ENCODE measurements around the gene CACNB2.

Gene CACNB2

DNA sequence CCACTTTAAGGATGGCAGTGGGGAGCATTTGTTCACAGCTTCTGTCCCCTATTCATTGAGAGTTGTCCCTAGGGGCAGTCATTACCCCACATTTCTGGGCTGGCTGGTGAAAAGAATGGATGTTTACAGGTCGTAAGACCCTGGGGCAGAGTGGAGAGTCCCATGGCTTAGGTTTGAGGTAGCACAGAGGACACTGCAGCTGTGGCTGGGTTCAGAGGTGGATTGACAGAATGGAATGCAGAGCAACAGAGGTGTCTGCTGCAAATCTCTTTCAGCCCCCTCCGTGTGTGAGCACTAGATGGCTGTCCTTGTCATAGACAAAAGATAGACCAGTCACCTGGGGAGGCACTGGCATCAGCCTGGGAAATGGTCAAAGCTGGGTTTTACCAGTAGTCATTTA, 141.9 kb downstream of the CACNB2 start:
- DNase-seq (ENCODE audit: low read depth in 2 of 3, low spot score in 1 of 3): no peak

DNA sequence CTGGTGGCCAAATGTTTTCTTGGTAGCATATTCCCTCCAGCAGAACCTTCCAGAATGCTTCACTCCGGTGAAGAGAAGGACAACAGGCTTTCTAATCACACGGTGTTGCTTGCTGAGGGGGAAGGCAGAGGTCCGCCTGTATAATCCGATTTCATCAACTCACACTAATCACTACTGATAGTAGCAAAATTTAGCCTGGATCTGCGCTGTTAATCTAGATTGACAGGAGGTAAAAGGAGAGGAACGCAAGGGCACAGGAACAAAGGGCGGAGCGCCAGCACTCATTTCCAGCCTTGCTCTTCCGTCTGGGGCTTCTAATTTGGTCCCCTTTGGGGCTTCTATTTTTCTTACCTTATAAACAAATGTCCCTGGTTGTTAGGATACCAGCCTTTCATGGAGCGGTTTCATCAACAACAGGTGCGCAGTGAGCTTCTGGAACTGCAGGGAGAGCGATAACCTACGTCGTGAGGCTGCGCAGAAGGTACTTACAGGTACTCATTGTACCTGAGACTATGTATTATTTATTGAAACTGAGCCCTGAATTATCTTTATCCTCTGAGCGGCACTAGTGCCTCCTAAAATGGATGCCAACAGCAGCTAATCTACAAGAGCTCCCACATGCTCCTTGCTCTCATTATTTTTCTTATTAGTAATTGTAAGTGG, 150.6 kb downstream of the CACNB2 start:
- no peak for DNase-seq (ENCODE audit: low read depth in 2 of 3, low spot score in 1 of 3)

DNA sequence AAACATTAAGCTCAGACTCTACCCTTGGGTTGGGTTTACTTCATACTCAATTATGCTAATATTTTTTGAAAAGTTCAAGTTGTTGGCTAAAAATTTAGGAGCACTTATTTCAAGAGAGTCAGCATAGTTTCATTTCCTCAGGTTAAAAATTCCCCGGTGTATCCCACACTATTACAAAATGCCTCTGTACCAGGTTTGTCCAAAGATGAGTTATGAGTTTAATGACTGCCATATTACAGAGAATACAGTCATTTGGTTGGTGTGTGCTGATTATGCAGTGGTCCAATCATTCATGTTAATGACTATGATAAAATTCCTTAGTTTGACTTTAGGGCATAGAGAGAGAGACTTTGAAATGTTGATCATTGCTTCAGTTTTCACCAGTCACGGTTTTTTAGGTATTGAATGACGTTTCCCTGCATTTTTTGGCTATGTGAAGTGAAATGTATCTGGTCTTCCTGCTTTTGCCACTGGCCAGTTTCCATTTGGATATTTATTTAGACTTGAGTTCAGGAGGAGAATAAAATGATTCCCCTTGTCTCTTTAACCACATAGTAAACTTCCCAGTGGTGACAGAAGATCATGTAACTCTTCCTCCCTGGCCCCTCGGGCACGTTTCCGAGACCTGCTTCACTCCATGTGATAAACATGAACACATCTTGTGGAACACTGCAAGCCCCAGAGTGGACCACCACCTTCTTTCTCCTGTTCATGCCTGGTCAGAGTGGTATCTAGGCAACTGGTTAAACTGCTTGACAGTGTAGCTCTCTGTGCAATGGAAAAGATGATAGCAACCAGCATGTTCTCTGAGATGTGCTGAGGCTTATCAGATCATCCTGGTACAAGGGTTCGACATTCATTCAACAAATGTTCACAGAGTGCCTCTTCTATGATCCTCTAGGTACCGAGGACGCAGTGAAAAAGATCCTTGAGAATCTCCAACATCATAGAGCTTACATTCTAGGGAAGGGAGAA, 153.6 kb downstream of the CACNB2 start:
- DNase-seq (ENCODE audit: low read depth in 2 of 3, low spot score in 1 of 3): no peak

DNA sequence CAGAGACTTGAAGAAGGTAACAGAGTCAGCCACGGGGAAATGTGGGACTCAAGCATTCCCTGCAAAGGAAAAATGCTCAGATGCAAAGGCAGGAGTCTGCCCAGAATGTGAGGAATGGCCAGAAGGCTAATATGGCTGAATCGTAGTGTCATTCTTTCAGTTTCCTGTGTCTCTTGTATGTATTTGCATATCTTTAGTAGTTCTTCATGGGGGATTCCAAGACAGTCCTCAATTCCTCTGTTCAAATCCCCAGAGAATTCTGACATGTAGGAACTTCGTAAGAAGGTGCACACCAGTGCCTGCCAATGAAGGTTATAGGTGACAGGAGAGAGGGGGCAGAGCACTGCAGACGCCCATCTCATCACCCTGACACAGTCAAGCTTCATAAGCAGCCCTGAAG, 154.4 kb downstream of the CACNB2 start:
- no peak for DNase-seq (ENCODE audit: low read depth in 2 of 3, low spot score in 1 of 3)

DNA sequence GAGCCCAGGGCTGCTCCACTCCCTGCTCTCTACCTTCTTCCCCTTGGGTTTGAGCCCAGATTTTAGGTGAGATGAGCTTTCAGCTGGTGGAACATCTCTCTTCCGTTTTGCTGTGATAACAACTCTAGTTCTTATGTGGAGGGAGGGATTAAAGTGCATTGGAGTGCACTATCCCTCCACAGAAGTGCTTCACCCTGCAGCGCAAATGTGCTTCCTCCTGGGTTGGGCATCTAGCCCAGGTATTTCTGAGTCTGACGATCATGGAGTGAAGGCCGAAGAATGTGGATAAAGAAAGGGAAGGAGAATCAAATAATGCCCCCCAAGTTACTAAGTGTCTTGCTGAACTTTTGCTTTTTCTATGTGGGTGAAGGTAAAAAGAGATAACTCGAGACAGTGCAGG, 157.4 kb downstream of the CACNB2 start:
- no peak for DNase-seq (ENCODE audit: low read depth in 2 of 3, low spot score in 1 of 3)

DNA sequence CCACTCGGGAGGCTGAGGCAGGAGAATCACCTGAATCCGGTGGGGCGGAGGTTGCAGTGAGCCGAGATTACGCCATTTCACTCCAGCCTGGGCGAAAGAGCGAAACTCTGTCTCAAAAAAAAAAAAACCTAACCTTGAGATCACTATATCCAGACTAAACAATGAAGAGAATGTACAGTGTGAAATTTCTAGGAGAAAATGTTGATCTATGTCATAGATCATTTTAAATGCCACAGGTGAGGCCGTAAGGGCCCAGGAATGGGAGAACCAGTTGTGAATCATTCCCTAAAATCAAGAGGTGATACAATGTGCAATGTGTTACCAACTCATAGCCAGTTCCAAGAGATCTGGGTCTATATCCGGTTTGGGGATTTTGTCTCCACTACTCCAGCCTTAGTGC, 158.0 kb downstream of the CACNB2 start:
- no peak for DNase-seq (ENCODE audit: low read depth in 2 of 3, low spot score in 1 of 3)

DNA sequence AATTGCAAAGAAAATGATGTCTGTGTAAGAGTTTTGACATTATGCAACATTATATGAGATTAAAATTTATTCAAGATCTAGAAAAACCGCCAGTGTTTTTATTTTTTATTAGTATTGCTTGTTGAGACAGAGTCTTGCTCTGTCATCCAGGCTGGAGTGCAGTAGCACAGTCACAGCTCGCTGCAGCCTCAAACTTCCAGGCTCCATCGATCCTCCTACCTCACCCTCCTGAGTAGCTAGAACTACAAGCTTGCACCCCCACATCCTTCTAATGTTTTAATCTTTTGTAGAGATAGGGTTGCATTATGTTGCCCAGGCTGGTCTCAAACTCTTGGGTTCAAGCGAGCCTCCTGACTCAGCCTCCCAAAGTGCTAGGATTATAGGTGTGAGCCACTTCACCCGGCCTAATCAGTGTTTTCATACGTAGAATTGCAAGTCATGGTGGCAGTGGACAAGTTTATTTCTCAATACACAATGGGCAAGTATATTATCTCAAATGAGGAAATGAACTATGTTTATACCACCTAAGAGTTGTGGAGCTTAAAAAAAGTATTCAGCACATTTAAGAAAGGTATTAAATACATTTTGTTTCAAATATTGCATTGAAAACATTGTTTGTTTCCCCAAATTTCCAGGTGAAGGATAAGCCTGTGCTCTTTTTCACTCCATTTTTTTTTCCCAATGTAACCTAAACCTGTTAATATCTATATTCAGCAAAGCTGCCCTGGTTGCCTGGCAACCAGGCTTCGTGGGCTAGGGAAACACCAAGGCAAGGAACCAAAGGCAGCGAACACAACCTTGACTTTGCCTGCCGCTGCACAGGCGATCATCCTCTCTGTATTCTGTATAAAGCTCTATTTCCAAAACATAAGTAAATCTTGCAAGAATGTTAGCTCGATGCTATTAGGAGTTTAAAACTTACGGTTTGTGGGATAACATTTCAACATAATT, 163.9 kb downstream of the CACNB2 start:
- DNase-seq (ENCODE audit: low read depth in 2 of 3, low spot score in 1 of 3): no peak

DNA sequence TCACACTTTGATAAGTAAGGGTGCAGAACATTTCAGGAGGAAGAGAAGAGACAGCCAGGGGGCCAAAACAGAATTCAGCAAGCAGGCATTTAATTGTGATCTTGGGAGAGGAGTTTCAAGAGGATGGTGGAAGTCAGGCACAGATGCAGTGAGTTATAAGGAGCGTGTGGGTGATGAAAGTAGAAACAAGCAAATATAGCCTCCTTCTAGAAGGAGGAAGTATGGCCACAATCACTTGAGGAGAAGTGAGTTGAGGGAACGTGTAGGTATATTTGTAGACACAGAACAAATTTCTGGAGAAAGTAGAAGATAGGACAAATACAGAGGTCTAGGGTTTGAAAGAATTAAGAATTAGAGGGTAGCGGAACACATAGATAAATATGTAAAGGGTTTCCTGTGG, 165.8 kb downstream of the CACNB2 start:
- no peak for DNase-seq (ENCODE audit: low read depth in 2 of 3, low spot score in 1 of 3)

DNA sequence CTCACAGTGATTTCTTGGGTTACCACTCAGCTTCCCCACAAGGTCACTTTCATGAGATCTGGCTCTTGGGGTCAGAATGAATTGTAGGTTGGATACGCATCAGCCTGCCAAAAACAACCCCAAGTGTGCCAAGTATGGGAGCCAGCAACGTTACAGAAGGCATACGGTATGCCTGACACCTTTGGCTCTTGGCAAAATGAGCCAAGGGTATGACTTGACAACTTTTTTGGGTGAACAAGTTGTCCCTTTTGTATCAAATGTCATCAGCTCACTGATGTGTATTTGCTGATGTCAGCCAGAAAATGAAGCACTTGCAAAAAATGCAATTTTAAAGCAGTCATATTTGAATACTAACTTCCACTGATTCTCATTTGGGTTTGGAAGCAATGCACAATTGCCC, 168.4 kb downstream of the CACNB2 start:
- DNase-seq (ENCODE audit: low read depth in 2 of 3, low spot score in 1 of 3): no peak

DNA sequence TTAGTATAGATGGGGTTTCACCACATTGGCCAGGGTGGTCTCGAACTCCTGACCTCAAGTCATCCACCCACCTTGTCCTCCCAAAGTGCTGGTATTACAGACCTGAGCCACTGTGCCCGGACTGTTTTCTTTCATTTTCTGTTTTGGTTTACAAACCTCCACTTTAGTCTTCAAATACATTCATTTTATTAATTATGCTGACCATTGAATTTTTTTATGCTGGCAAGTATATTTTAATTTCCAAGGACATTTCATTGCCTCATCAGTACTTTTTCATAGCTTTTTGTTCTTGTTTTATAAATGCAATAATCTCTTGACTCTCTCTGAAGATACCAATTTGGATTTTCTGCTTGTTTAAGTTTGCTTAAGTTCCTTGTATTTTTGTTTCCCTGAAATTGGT, 170.5 kb downstream of the CACNB2 start:
- DNase-seq (ENCODE audit: low read depth in 2 of 3, low spot score in 1 of 3): no peak

DNA sequence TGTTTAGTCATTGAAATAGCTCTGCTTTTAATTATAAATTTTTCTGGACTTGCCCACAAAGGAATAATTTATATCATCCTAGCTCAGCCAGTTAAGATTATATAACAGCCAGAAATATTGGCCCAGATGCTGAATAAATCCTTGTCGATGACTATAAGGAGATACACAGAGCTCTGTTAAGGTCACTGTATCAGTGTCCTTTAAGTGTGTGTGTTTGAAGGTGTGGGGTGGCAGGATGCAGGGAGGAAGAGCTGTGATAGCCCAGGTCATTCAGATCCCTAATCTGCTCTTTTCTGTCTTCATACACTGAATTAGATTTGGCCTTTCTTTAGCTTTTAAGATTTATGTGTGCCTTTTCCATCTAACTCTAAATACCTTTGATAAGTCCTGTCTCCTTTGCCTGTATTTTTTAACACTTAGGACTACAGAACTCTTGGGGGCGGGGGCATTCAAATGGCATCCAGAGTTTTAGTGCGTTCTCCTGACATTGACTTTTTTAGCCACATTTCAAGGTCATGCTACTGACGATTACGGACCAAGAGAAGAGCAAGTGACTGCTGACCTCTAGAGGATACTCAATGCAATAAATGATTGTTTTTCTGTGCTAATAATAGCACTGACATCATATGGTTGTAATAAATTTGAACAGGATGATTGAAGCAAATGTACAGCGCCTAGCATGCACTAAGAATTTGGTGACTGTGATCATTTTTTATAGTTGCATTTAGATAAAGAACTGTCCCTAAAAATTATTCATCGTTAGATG, 172.3 kb downstream of the CACNB2 start:
- DNase-seq (ENCODE audit: low read depth in 2 of 3, low spot score in 1 of 3): no peak

DNA sequence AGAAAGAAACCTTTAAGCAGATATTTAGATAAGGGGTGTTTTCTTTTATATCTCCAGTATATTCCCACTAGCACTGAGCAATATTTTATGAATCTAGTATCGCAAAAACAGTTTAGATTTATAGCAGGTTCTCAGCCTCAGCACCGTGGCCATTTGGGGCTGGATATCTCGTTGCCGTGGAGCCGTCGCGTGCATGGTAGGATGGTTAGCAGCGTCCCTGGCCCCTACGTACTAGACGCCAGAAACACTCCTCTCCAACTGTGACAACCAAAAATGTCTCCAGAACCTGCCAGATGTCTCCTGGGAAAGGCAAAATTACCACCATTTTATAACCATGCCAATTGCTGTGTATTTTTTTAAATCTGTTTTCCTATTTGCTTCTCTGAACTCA, 172.9 kb downstream of the CACNB2 start:
- DNase-seq (ENCODE audit: low read depth in 2 of 3, low spot score in 1 of 3): no peak

DNA sequence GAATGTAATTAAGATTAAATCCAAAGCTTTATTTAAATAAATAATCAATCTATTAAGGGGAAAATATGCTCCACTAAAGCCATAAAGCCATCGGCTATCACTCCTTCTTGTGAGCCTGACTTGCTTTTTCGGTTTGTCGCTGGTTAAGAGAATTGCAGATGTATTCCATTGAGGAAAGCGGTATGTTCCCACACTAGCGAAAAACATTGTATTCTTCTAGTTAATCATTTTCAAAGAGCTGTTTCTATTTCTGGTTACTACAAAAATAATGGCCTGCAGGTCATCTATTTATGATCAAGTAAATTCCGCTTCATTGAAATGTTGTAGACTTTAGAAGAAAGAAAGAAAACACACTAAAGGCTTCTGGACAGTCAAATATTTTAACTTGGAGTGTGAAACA, 173.4 kb downstream of the CACNB2 start:
- no peak for DNase-seq (ENCODE audit: low read depth in 2 of 3, low spot score in 1 of 3)

DNA sequence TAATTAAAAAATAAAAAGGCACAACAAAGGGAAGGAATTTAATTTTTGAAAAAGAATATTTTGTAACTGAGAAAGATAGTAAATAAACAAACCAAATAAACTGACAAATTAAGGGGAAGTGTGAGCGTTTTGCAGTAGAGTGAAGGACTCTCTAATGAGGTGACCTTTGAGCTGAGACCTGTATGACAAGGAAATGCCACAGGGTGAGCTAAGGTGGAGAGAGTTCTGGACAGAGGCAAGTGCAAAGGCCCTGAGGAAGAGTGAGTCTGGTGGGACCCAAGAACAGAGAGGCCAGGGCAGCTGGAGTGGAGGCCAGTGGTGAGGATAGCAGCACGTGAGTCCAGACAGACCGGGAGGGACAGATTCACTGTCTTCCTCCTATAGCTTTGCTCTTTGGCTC, 179.4 kb downstream of the CACNB2 start:
- DNase-seq (ENCODE audit: low read depth in 2 of 3, low spot score in 1 of 3): no peak

DNA sequence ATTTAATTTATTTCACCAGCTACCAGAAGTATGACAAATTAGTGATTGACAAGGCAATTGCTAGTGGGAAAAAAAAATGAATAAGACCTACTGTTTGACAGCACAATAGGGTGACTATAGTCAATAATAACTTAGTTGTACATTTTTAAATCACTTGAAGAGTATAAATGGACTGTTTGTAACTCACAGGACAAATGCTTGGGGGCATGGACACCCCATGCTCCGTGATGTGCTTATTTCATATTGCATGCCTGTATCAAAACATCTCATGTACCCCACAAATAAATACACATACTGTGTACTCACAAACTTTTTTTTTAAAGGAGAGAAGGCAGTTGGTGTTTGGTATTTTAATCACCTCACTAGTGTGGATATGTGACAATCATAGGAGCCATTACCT, 181.1 kb downstream of the CACNB2 start:
- no peak for DNase-seq (ENCODE audit: low read depth in 2 of 3, low spot score in 1 of 3)

DNA sequence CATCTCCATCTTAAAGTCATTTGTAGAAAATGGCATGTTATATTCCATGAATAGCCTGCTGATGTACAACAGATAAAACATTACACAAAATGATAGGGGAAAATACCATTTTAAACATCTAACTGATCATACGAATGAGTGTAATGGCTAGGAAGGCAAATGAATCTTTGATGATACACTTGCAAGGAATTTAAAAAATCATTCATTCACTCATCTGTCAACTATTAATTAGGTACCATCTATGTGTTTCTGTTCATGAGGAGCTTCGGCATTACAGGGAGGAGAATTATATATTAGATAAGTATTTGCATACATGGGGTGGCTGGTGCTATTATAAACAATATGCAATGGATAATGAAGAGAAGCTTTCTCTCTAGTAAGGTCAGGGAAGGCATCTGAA, 183.7 kb downstream of the CACNB2 start:
- DNase-seq (ENCODE audit: low read depth in 2 of 3, low spot score in 1 of 3): no peak

DNA sequence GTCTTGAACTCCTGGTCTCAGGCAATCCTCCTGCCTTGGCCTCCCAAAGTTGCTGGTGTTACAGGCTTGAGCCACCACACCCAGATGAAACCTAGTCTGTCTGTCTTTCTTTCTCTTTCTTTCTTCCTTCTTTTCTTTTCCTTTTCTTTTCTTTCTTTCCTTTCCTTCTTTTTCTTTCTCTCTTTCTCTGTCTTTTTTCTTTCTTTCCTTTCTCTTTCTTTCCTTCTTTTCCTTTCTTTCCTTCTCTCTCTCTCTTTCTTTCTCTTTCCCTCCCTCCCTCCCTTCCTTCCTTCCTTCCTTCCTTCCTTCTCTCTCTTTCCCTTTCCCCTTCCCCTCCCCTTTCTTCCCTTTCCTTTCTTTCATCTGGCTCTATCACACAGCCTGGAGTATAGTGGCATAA, 185.2 kb downstream of the CACNB2 start:
- no peak for DNase-seq (ENCODE audit: low read depth in 2 of 3, low spot score in 1 of 3)

DNA sequence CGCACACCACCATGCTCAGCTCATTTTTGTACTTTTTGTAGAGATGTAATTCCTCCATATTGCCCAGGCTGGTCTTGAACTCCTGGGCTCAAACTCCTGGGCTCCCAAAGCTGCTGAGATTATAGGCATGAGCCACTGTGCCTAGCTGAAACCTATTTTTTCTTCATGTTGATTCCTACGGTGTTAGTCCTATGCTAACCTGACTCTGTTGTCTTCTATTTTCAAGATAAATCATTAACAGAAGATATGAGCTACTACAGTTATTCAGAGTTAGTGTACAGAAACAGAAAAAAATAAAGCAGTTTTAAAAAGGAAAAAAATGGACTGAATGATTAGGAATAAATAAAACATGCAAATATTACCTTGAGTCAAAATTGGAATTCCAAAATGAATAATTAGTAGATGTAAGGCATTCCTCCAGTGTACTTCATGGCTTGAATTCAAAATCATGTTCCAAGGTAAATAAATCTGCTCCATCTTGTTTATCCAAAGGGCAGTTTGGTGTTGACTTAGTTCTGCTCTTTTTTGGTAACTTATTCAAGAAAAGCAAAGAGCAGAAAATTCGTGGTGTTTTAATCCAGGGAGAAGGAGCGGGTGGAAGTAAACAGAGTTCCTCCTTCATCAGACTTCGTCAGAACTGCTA, 185.8 kb downstream of the CACNB2 start:
- no peak for DNase-seq (ENCODE audit: low read depth in 2 of 3, low spot score in 1 of 3)

DNA sequence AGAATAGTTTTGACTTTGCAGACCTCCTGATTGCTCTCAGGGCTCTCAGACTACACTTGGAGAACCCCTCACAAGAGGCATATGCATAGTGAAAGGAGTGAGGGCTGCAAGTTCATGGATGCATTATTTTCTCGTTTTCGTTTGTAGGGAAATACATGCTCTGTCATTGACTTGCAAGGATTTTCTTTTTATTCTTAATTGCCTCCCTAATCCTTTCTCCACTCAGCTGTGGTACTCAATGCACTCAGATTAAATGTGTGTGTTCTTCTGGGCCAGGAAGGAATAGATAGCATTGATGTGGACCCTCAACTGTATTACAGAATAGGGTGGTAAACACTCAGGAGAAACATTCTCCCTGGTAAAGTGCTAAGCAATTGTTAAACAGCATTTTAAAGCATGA, 188.7 kb downstream of the CACNB2 start:
- no peak for DNase-seq (ENCODE audit: low read depth in 2 of 3, low spot score in 1 of 3)

DNA sequence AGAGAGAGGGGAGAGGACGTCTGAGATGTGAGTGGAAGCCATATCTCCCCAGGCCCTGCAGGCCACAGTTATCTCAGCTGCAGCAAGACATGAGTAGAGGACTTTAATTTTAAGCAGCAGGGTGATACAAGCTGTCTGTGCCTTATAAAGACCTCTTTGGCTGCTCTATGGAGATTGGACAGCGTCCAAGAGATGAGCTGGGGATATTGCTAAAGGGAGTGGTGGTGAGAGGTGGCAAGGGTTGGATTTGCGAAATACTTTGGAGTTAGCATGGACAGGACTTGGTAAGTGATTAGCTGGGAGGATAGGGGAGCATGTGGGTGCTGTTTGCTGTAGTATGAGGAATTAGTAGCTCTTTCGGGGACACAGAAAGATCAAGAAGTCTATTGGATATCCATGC, 191.8 kb downstream of the CACNB2 start:
- no peak for DNase-seq (ENCODE audit: low read depth in 2 of 3, low spot score in 1 of 3)

All from stimulated activated CD4-positive, alpha-beta T cell treated with anti-CD3 and anti-CD28 coated beads, Interleukin-12 subunit alpha, Interleukin-12 subunit beta, amount 100 ng/mL, for 48 hours (primary cell).